ENCODE measurements around the gene ULK3. TPM values are rescaled to one million over a fixed set of nuclear protein-coding genes. Genes with fewer than 3 reads are reported as not detected.

Gene ULK3
- total and polyA plus RNA-seq, 10 of the 15 experiments (the other 5 are each of a cell fraction or from before 2014, with no cell fraction given): 0.64 to 38.8 (median 27.1) TPM

DNA sequence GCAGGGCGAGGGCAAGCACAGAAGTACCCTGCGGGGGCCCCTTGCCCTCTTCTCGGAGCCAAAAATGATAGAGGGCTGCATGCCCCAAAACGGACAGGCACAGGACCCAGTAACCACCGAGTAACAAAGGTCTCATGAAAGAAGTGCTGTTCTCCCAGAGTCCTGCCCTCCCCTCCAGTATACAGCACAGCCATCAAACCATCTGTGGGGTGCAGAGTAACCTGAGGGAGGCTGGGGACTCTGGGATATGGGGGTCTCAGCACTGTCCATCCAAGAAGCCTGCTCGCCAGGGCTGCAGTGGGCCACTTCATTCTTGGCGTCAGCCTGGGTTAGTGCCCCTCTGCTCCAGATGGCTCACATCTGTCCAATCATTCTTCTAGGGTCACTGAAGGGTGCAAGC lies 6.1 kb downstream of the ULK3 start:
- no TSS peak for BruUV-seq (replicated peaks)
- no peaks in the 10 kb centered on the region; the same call in 1 of the 2 replicates for H3K4me1 ChIP-seq (ENCODE audit: control insufficient read depth, insufficient read depth, low read length)
- no peaks in the 10 kb centered on the region for H3K36me3 ChIP-seq (ENCODE audit: control insufficient read depth in 2 of 2, insufficient read depth in 2 of 2, low read length in 1 of 2)
- ChIA-PET SMC1A (ENCODE audit: uncharacterized antibody, unreplicated experiment) (interaction anchor here (1.0 to 3.0 kb wide), 3 partner anchors 65 to 114 kb away, joined by 3 to 16 read pairs (median 7); no protein-coding TSS in a partner anchor), CTCF (interaction anchor here (0.6 to 4.5 kb wide), 11 partner anchors 8 to 118 kb away, joined by 3 to 30 read pairs (median 3); no protein-coding TSS in a partner anchor), RAD21 (ENCODE audit: unreplicated experiment) (interaction anchor here (0.6 to 2.5 kb wide), 3 partner anchors 11 to 205 kb away, joined by 3 to 17 read pairs (median 4); partner anchors contain the start of gene CPLX3), POLR2A (interaction anchor here (1.5 kb wide), 1 partner anchor 60 kb away, joined by 6 read pairs; no protein-coding TSS in a partner anchor)
- 75% methylated on average over 7 of the region's 7 CpGs for whole genome bisulfite sequencing (ENCODE audit: insufficient coverage, insufficient replicate concordance, low lambda C conversion rate, missing lambda C conversion rate)
- DNase-seq (ENCODE audit: low read depth, low spot score) (no peak), FAIRE-seq (no peak), ATAC-seq (no peak)
- no peaks in the 10 kb centered on the region for H3K27me3 ChIP-seq (replicated peaks in 1 of 2; ENCODE audit: control insufficient read depth in 2 of 2, insufficient read depth in 2 of 2, low read length in 1 of 2)
- H4K20me1 ChIP-seq (ENCODE audit: control insufficient read depth, insufficient read depth): no peaks in the 10 kb centered on the region
- TF ChIP-seq RUNX3 (IDR thresholded peaks at IDR 0.05; ENCODE audit: low read length): no peak
- no peak for TF ChIP-seq BRCA1 (IDR thresholded peaks at IDR 0.05; ENCODE audit: low read depth, low read length)
- no peak for TF ChIP-seq SREBF1 (IDR thresholded peaks at IDR 0.05; ENCODE audit: low read length)
- TF ChIP-seq, protein P1, sequence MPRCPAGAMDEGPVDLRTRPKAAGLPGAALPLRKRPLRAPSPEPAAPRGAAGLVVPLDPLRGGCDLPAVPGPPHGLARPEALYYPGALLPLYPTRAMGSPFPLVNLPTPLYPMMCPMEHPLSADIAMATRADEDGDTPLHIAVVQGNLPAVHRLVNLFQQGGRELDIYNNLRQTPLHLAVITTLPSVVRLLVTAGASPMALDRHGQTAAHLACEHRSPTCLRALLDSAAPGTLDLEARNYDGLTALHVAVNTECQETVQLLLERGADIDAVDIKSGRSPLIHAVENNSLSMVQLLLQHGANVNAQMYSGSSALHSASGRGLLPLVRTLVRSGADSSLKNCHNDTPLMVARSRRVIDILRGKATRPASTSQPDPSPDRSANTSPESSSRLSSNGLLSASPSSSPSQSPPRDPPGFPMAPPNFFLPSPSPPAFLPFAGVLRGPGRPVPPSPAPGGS (IDR thresholded peaks at IDR 0.05; ENCODE audit: borderline replicate concordance, insufficient read depth, low read depth, low read length, poor library complexity, severe bottlenecking): no peak
- no peak for TF ChIP-seq TARDBP (IDR thresholded peaks at IDR 0.05; ENCODE audit: borderline replicate concordance)
- TF ChIP-seq, protein P2, sequence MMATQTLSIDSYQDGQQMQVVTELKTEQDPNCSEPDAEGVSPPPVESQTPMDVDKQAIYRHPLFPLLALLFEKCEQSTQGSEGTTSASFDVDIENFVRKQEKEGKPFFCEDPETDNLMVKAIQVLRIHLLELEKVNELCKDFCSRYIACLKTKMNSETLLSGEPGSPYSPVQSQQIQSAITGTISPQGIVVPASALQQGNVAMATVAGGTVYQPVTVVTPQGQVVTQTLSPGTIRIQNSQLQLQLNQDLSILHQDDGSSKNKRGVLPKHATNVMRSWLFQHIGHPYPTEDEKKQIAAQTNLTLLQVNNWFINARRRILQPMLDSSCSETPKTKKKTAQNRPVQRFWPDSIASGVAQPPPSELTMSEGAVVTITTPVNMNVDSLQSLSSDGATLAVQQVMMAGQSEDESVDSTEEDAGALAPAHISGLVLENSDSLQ (IDR thresholded peaks at IDR 0.05): no peak
- TF ChIP-seq TCF12 (IDR thresholded peaks at IDR 0.05; ENCODE audit: low read depth, low read length): no peak
- TF ChIP-seq, protein P3, sequence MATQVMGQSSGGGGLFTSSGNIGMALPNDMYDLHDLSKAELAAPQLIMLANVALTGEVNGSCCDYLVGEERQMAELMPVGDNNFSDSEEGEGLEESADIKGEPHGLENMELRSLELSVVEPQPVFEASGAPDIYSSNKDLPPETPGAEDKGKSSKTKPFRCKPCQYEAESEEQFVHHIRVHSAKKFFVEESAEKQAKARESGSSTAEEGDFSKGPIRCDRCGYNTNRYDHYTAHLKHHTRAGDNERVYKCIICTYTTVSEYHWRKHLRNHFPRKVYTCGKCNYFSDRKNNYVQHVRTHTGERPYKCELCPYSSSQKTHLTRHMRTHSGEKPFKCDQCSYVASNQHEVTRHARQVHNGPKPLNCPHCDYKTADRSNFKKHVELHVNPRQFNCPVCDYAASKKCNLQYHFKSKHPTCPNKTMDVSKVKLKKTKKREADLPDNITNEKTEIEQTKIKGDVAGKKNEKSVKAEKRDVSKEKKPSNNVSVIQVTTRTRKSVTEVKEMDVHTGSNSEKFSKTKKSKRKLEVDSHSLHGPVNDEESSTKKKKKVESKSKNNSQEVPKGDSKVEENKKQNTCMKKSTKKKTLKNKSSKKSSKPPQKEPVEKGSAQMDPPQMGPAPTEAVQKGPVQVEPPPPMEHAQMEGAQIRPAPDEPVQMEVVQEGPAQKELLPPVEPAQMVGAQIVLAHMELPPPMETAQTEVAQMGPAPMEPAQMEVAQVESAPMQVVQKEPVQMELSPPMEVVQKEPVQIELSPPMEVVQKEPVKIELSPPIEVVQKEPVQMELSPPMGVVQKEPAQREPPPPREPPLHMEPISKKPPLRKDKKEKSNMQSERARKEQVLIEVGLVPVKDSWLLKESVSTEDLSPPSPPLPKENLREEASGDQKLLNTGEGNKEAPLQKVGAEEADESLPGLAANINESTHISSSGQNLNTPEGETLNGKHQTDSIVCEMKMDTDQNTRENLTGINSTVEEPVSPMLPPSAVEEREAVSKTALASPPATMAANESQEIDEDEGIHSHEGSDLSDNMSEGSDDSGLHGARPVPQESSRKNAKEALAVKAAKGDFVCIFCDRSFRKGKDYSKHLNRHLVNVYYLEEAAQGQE (IDR thresholded peaks at IDR 0.05; ENCODE audit: low read depth, low read length): no peak
- TF ChIP-seq ZNF622 (IDR thresholded peaks at IDR 0.05): no peak
- no peak overlapping the region for H3K4me3 ChIP-seq
- no peak overlapping the region for H3K9ac ChIP-seq (ENCODE audit: control insufficient read depth, insufficient read depth, low read length)
- in situ Hi-C loops (cut with MboI): no loop called here
- no peak overlapping the region for H3K27ac ChIP-seq (ENCODE audit: control insufficient read depth, insufficient read depth)
- no peak overlapping the region for H3K4me2 ChIP-seq (ENCODE audit: control insufficient read depth, insufficient read depth)
- intact Hi-C loops (cut with micrococcal nuclease; ENCODE audit: unreplicated experiment): loop anchor here (5.0 kb wide), 1 partner anchor 200 kb away; no protein-coding TSS in a partner anchor
- H3K9me3 ChIP-seq (replicated peaks; ENCODE audit: control insufficient read depth, insufficient read depth, low read length): no peaks in the 10 kb centered on the region
- no peaks in the 10 kb centered on the region for H3K79me2 ChIP-seq (ENCODE audit: control insufficient read depth, insufficient read depth, low read length)
- no peak overlapping the region for H2AFZ ChIP-seq (ENCODE audit: control insufficient read depth, low read depth, low read length)

Measured in GM12878 (cell line).